Neural cell (in vitro differentiated cells): Measurements from ENCODE around the gene APBA2. TPM values are rescaled to one million over a fixed set of nuclear protein-coding genes. Genes with fewer than 3 reads are reported as not detected.

Experiments
- H2AFZ ChIP-seq: fragments of 200-600, 300-800 bp; sonication (generic), shearing (Covaris generic); 2 replicates; pipeline ENCODE4 v1.6.0; 2014; ENCODE audit warnings: low read depth, mild to moderate bottlenecking, antibody characterized with exemption, low read length, moderate library complexity
- H3F3A ChIP-seq: fragments of 200-600 bp; shearing (Covaris generic); 2 replicates; pipeline ENCODE4 v1.6.1; 2016; ENCODE audit warnings: mild to moderate bottlenecking, moderate library complexity, mixed read lengths, antibody characterized with exemption, low read length; ENCODE audit not compliant: insufficient read depth, poor library complexity, severe bottlenecking
- H3K27ac ChIP-seq: fragments of 200-600, 300-800 bp; sonication (generic), shearing (Covaris generic); 2 replicates; pipeline ENCODE4 v1.5.1; 2014; ENCODE audit warnings: mild to moderate bottlenecking, low read length, moderate library complexity
- H3K27me3 ChIP-seq: fragments of 300-800, 200-600 bp; sonication (generic), shearing (Covaris generic); 2 replicates; pipeline ENCODE4 v1.6.0; 2014; ENCODE audit warnings: mild to moderate bottlenecking, low read depth, low read length, moderate library complexity; ENCODE audit not compliant: insufficient read depth
- H3K36me3 ChIP-seq: fragments of 300-800, 200-600 bp; sonication (generic), shearing (Covaris generic); 2 replicates; pipeline ENCODE4 v1.5.1; 2014; ENCODE audit warnings: mild to moderate bottlenecking, antibody characterized with exemption, low read length, moderate library complexity; ENCODE audit not compliant: insufficient read depth
- H3K4me2 ChIP-seq: fragments of 300-800, 200-600 bp; sonication (generic), shearing (Covaris generic); 2 replicates; pipeline ENCODE4 v1.6.0; 2014; ENCODE audit warnings: mild to moderate bottlenecking, low read length
- H3K4me3 ChIP-seq: fragments of 300-800, 200-600 bp; sonication (generic), shearing (Covaris generic); 2 replicates; pipeline ENCODE4 v1.5.1; 2014; ENCODE audit warnings: mild to moderate bottlenecking, low read length, moderate library complexity
- H3K79me2 ChIP-seq: fragments of 200-600 bp; shearing (Covaris generic); replicated peaks from 2 replicates; pipeline ENCODE4 v1.6.0; 2014; ENCODE audit warnings: mild to moderate bottlenecking, low read length, moderate library complexity; ENCODE audit not compliant: insufficient read depth
- H3K9ac ChIP-seq: fragments of 300-800, 200-600 bp; sonication (generic), shearing (Covaris generic); 2 replicates; pipeline ENCODE4 v1.6.1; 2016; ENCODE audit warnings: mild to moderate bottlenecking, low read length, mixed read lengths
- H3K9me2 ChIP-seq: fragments of 200-600 bp; shearing (Covaris generic); 2 replicates; pipeline ENCODE4 v1.6.1; 2016; ENCODE audit warnings: mild to moderate bottlenecking, low read length, mixed read lengths; ENCODE audit not compliant: insufficient read depth
- H3K9me3 ChIP-seq: fragments of 200-600, 300-800 bp; sonication (generic), shearing (Covaris generic); 2 replicates; pipeline ENCODE4 v1.6.1; 2016; ENCODE audit warnings: mild to moderate bottlenecking, mixed run types, low read length, moderate library complexity, mixed read lengths
- H4K20me1 ChIP-seq: fragments of 200-600 bp; shearing (Covaris generic); 2 replicates; pipeline ENCODE4 v1.6.1; 2016; ENCODE audit warnings: mild to moderate bottlenecking, mixed run types; ENCODE audit not compliant: insufficient read depth
- EZH2 ChIP-seq: fragments of 200-600, 300-800 bp; shearing (Covaris generic), sonication (generic); IDR thresholded peaks from 2 replicates; pipeline ENCODE4 v1.6.1; 2014; ENCODE audit warnings: antibody characterized with exemption, low read length, borderline replicate concordance, mild to moderate bottlenecking; ENCODE audit not compliant: insufficient read depth, poor library complexity, severe bottlenecking
- POLR2AphosphoS5 ChIP-seq: IDR thresholded peaks from 2 replicates; pipeline ENCODE4 v1.6.1; 2012
- RAD21 ChIP-seq: fragments of 450-650 bp; conservative IDR thresholded peaks from 2 replicates; pipeline ENCODE4 v1.6.1; 2014; ENCODE audit warnings: antibody characterized with exemption, mild to moderate bottlenecking, moderate library complexity
- SMC3 ChIP-seq: fragments of 450-650 bp; conservative IDR thresholded peaks from 2 replicates; pipeline ENCODE4 v1.6.1; 2014; ENCODE audit warnings: antibody characterized with exemption, mild to moderate bottlenecking, moderate library complexity; ENCODE audit not compliant: poor library complexity
- TAF1 ChIP-seq: IDR thresholded peaks from 2 replicates; pipeline ENCODE4 v1.6.1; 2012; ENCODE audit warnings: low read depth
- polyA plus RNA-seq: library from polyadenylated mRNA; depleted of rRNA; stranded (reverse); fragments of >200 nt; gene quantifications from 2 replicates; pipeline ENCODE4 v1.2.3, GENCODE V29; 2014
- TF ChIP-seq, protein P1 (sequence below): fragments of 450-650 bp; IDR thresholded peaks from 2 replicates; pipeline ENCODE4 v1.5.1; 2014; ENCODE audit warnings: antibody characterized with exemption, mild to moderate bottlenecking, moderate library complexity; ENCODE audit not compliant: poor library complexity, severe bottlenecking

Gene APBA2
- polyA plus RNA-seq, 1 donor from 2014 or later = 134 TPM

DNA sequence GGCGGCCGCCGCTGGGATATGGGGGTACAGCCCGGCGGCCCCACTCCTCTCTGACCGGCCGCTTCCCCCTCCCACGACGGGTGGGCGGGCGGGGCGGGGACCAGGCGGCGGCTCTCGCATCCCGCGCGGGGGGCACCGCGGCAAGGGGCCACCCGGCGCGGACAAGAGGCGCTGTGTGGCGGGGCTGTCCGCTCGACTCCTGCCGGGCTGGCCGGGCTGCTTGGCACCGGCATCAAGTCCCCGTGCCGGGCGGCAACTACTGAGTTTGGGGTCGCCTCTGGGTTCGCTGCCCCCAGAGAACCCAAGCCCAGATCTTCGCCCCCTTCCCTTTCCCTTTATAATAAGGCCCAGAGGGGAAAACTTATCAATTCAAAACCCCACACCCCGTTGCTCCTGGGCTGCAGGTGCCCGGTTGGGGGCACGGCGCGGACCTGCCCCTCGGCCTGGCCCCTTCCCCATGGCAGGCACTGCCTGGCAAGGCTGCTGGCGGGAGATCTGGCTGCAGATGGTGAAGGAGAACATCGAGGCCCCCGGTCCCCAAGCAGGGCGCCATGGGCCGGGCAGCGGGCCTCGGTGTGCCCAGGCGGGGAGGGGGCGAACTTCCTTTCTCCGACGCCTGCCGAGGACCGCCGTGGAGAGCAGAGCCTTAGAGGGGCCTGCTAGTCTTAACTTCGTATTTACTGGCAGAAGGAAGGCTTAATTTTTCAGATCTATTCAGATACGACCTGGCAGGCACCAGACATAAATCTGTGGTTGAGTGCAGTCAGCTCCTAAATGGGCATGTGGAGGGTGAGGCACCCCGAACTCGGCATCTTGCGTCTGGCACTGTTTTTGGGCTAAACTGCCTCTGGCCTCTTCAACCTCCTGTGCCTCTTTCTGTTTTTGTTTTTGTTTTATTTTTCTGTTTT is 911 bp downstream of the APBA2 start:
- peak overlapping the region; percentile 87 for H3K9ac ChIP-seq
- H2AFZ ChIP-seq = peak overlapping the region; percentile 4
- peak overlapping the region; percentile 68 for H3K4me2 ChIP-seq
- no peaks in the 10 kb centered on the region for H4K20me1 ChIP-seq
- no peaks in the 10 kb centered on the region for H3K9me2 ChIP-seq
- H3K36me3 ChIP-seq = no peaks in the 10 kb centered on the region
- H3K9me3 ChIP-seq = no peaks in the 10 kb centered on the region
- no peaks in the 10 kb centered on the region for H3K27me3 ChIP-seq
- H3K27ac ChIP-seq = no peak overlapping the region
- H3K4me3 ChIP-seq = peak overlapping the region; percentile 86
- H3F3A ChIP-seq = no peaks in the 10 kb centered on the region
- peaks cover 33% of the 10 kb centered on the region for H3K79me2 ChIP-seq
- TF ChIP-seq RAD21 (no peak), POLR2AphosphoS5 (peak; percentile 10)

DNA sequence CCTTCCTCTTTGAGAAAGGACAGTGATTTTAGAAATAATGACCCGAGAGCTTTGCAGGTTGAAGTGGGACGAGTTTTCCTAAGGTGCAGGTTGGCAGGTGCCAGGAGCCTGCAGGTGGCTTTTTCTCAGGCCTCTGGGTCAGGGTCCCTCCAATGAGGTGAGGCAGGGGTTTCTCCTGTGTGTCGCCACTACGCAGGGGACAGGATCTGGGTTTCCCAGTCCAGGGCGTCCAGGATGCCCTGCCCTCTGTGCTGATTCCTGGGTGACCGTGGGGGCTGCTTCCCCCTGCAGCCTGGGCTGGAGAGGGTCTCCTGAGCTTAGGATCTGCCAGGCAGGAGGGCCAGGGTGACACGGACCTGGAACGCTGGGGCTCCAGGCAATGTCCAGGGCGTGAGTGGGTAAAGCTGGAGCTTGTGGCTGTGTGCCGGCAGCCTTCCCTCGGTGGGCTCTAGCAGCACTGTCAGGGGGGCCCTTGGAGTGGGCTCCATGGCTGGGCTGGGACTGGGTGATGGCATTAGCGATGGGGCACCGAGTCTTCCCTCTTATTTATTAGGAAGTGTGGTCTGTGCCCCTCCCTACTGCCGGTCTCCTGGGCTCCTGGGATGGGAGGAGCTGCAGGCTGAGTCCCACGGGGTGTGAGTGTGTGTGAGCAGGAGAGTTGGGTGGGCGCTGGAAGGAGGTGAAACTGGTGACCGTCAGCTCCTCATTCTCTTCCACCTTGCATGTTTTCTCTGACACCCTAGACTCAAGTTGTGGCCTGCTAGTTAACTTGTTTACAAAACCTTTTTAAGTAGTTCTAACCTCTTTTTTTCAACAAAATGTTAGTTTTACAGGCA is 1.8 kb downstream of the APBA2 start:
- Histone ChIP-seq H3K4me3 (peak overlapping the region; percentile 86), H3K36me3 (no peaks in the 10 kb centered on the region), H2AFZ (no peak overlapping the region), H3K4me2 (peak overlapping the region; percentile 68), H3K9ac (peak overlapping the region; percentile 87), H3K27ac (no peak overlapping the region), H3K27me3 (no peaks in the 10 kb centered on the region), H3F3A (no peaks in the 10 kb centered on the region), H4K20me1 (no peaks in the 10 kb centered on the region), H3K9me3 (no peaks in the 10 kb centered on the region), H3K79me2 (peaks cover 34% of the 10 kb centered on the region), H3K9me2 (no peaks in the 10 kb centered on the region)
- TF ChIP-seq, protein P1, sequence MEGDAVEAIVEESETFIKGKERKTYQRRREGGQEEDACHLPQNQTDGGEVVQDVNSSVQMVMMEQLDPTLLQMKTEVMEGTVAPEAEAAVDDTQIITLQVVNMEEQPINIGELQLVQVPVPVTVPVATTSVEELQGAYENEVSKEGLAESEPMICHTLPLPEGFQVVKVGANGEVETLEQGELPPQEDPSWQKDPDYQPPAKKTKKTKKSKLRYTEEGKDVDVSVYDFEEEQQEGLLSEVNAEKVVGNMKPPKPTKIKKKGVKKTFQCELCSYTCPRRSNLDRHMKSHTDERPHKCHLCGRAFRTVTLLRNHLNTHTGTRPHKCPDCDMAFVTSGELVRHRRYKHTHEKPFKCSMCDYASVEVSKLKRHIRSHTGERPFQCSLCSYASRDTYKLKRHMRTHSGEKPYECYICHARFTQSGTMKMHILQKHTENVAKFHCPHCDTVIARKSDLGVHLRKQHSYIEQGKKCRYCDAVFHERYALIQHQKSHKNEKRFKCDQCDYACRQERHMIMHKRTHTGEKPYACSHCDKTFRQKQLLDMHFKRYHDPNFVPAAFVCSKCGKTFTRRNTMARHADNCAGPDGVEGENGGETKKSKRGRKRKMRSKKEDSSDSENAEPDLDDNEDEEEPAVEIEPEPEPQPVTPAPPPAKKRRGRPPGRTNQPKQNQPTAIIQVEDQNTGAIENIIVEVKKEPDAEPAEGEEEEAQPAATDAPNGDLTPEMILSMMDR = no peak

DNA sequence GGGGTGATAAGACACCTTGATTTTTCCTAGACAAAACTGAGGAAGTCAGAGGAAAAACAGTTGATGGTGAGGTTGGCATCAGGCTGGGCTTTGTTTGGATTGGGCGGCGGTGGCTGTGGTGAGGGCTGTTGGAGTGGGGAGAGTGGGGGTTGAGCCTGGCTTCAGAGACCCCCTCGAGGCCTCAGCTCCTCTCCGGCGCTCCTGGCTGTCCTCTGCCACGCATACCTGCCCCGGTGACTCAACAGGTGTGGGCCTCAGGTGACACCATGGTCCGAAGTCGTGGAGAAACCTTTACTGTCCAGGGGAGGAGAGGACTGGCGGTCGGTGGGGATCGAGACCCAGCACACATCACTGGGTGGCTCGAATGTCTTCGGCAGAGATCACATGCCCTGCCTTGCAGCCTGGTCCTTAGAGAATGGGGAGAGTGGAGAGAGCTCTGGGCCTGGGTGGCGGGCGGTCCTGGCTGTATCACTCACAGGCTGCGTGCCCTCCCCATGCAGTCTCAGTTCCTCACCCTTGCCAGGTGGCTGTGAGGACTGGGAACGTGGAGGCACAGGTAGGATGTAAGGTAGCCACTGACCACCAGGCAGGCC is 2.6 kb downstream of the APBA2 start:
- Histone ChIP-seq H3K27ac (no peak overlapping the region), H3K9me3 (no peaks in the 10 kb centered on the region), H3K4me2 (no peak overlapping the region), H3F3A (no peaks in the 10 kb centered on the region), H4K20me1 (no peaks in the 10 kb centered on the region), H3K4me3 (peak overlapping the region; percentile 86), H3K9me2 (no peaks in the 10 kb centered on the region), H3K36me3 (no peaks in the 10 kb centered on the region), H3K79me2 (peaks cover 41% of the 10 kb centered on the region), H3K27me3 (no peaks in the 10 kb centered on the region), H2AFZ (no peak overlapping the region), H3K9ac (no peak overlapping the region)
- no peak for TF ChIP-seq TAF1
- no peak for TF ChIP-seq POLR2AphosphoS5
- no peak for TF ChIP-seq SMC3
- TF ChIP-seq RAD21 = no peak
- no peak for TF ChIP-seq EZH2
- TF ChIP-seq, protein P1 = no peak
